GM19372 (cell line): ENCODE results near the gene KDM3A.

ENCODE experiments used
- ATAC-seq: cut with Tn5 transposase; IDR thresholded peaks from one replicate; pipeline ENCODE4 v1.9.1; 2021; ENCODE audit warnings: mild to moderate bottlenecking, low read depth, moderate library complexity; ENCODE audit not compliant: unreplicated experiment

KDM3A gene

DNA sequence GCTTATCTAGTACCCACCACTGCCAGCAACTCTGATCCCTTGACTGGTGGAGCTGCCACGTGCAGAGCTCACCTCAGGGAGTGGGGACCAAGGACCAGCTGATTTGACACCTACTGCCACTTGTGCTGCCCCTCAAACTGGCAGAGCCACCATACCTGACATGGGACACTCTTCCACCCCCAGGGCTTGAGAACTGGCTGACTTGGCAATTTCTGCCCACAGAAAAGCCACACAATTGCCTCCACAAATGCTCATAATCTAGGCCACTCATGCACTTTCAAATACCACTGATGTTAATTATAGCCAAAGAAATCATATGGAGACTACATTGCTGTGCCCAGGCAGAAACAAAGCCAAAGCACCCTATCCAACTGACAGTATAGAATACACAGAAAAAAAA lies 11.8 kb upstream of the KDM3A start:
- no peak for ATAC-seq

DNA sequence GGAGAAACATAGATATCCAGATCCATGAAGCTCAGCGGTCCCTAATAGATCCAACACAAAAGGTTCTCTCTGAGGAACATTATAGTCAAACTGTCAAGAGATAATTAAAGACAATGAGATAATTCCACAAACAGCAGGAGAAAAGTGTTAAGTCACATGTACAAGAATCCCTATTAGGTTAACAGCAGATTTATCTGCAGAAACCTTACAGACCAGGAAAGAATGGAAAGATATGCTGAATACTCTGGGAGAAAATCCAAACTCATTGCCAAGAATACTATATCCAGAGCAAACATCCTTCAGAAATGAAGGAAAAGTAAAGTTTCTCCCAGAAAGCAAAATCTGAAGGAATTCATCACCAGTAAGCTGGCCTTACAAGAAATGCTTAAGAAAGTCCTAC lies 10.8 kb upstream of the KDM3A start:
- no peak for ATAC-seq

DNA sequence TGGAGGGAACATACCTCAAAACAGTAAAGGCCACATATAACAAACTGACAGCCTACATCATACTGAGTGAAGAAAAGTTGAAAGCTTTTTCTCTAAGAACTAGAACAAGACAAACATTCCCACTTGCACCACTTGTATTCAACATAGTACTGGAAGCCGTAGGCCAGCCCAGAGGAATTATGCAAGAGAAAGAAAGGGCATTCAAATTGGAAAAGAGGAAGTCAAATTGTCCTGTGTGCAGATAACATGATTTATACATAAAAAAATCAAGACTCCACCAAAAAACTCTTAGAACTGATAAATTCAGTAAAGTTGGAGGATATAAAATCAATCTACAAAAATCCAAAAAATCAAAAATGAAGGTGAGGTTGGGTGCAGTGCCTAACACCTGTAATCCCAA lies 8.0 kb upstream of the KDM3A start:
- ATAC-seq = no peak

DNA sequence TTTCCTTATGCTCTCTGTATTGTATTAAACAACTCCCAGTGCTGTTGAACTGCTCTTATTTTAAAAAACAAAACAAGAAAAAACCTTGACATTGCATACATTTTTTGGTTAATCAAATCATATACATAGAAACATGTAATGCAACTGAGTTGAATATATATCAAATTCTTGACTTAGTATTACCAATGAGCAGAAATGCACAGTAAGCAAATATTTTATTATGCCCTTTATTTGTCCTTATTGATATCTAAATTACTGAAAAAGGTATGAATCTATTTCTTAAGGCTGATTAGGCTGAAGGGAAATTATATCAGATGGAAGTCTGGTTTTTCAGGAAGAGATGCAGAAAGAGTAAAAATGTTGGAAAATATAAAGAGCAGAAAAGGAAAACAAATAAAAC lies 6.9 kb upstream of the KDM3A start:
- ATAC-seq = no peak

DNA sequence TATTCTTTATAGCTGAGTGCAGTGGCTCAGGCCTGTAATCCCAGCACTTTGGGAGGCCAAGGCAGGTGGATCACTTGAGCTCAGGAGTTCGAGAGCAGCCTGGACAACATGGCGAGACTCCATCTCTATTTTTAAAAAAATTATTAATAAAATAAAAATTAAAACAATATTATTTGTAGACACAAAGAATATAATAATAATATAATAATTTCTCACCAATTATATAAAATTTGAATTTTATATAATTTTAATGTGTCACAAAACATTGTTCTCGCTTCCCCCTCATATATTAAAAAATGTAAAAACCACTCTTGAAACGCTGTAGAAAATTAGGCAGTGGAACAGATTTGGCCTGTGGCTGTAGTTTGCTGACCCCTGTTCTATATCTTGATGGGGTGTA lies 5.6 kb upstream of the KDM3A start:
- ATAC-seq = no peak

DNA sequence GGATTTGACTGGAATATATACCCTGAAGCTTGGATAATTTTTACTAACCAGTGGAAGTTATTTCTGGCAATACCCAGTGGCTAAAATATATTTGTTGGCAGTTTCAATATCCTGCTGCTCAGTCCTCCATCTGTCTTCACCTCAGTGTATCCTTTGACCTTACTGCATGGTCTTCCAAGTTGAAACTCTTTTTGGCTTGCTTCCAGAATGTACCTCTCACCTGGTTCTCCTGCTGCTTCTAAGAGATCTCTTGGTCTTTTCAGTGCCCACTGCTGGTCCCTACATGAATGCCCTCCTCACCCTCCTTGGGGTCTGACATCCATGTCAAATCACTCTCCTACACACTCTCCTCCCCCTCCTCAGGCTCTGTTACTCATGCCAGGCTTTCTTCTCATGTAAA lies 4.8 kb upstream of the KDM3A start:
- ATAC-seq = no peak

DNA sequence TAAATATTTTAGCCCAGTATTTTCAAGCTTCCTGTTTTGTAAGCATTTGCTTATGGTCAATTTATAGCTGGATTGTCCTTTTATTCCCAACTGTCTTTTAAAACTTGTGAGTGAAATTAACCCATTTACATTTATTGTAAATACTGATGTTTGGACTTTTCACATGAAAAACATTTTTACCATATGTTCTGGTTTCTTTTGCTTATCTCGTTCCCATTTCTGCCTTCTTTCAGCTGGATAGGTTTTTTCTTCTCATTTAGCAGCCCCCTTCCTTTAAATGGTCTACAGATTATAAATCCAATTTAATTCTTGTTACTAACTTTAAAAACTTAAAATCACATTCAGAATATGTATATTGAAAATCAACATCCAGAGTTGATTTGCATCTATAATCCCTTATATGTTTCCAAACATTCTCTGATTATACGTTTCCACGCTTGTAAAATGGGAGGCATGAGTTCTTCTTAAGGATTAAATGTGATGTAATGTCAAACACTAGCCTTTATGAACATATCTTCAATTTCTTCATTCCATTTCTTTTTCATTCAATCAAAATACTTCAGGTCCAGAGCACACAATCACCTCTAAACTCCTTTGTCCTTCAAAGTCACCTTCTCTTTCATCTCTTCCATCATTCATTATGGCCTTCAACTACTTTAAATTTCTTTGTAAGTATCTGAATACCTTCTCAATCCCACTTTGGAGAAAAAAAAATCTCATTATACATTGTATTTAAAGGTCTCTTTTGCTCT lies 1.1 kb upstream of the KDM3A start:
- no peak for ATAC-seq

DNA sequence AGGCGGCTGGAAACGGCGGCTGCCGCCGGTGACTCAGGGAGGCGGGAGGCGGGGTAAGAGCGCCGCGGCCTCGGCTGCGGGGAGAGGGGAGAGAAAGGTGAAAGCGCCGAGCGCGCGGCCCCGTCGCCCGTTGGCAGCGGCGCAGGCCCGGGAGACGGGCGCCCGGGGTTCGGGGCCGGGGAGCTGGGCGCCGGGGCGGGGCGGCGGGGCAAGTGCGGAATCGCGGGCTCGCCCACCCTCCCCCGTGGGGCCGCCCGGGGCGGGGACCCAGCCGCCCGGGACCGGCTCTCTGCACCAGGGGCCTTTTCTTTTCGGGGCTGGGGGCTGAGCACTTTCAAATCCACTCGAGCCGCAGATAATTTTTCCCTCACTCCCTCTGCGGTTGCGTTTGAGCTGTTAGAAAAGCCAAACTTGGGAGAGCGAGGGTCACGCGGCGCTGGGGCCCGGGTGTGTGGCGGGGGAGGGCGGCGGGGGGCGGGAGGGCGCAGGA lies 266 bp downstream of the KDM3A start:
- ATAC-seq = no peak

DNA sequence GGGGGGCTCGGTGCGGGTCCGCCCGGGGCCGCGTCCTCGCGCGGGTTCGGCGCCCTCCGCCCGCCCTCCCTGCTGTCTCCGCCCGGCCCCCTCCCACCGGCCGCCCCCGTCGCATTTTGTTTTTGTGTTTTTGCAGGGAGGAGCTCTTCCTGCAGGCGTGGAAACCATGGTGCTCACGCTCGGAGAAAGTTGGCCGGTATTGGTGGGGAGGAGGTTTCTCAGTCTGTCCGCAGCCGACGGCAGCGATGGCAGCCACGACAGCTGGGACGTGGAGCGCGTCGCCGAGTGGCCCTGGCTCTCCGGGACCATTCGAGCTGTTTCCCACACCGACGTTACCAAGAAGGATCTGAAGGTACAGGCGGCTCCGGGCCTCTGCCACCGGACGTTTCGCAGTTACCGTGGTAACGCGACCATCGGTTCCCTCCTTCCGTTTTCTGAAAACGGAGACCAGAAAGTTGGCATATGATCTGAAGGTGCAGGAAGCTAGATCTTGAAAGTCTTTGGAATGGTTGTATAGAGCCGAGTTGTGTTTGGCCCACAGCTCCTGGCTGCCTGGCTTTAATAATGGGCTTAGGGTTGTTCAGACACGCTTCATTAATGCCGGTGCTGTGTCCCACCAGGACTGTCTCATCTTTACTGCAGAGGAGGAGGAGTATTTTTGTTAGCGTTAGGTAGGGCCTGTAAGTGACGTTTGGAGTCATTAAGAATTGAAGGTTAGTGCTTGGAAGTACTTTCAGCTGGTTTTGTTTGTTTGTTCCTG lies 891 bp downstream of the KDM3A start:
- ATAC-seq = no peak

DNA sequence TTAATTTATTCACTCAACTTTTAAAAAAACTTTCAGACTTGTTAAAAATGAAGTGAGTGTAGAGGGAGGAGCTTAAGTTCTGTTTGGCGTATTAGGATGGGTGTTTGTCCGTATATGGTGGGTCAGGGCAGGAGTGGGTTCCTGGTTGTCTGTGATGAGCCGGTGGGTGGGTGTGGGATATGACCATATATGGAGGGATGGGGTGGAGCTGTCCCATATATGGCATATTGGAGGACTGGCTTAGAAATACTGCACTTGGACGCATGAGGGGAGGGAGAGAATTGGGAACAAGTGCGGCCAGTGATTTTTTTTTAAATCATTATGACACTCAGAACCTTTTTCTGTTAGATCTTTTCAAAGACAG lies 1.5 kb downstream of the KDM3A start:
- peak; percentile 48 for ATAC-seq

DNA sequence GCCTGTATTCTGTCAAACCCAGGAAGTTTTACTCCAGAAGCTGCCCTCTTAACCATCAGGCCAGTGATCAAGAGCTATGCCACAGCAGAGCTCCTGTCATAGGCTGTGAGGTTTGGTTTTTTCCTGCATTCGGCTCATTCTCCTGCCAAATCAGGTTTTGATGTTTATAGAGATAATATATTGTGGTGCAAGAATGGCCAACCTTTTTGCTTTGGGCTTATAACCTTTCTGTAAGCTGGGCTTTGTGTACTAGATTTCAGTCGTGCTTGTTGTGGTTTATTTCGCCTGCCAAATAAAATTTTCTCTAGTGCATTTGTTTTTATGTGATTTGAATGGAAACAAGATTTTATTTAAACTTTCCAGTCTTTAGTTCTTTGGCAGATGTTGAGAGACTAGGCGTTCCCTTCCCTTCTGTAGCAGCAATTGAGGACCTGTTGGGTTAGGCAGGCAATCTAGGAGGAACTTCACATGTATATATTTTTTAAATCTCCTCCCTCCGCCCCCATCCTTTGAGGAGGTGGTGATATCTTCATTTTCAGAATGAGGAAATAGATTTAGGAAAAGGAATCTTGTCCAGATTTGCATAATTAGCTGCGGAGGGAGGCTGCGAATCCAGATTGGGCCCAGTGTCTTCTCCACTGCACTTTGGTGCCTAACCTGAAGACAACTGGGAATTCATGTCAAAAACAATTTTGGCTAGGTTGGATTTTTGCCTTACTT lies 2.6 kb downstream of the KDM3A start:
- no peak for ATAC-seq

DNA sequence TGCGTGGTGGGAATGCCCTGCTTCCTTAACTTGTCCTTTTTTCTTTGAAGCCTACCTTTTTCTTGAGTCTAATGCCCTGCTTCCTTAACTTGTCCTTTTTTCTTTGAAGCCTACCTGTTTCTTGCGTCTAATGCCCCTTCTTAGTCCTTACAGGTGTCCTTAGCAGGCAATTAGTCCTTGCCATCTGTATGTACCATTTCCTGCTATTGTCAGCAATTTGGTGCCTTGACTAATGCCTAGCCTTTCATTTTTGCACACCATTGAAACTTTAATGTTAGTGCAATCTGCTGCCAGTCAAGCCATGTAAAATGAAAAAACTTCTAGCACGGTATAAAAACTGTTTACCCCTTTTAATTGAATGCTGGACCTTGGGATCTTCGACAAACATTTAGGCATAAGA lies 4.3 kb downstream of the KDM3A start:
- no peak for ATAC-seq

DNA sequence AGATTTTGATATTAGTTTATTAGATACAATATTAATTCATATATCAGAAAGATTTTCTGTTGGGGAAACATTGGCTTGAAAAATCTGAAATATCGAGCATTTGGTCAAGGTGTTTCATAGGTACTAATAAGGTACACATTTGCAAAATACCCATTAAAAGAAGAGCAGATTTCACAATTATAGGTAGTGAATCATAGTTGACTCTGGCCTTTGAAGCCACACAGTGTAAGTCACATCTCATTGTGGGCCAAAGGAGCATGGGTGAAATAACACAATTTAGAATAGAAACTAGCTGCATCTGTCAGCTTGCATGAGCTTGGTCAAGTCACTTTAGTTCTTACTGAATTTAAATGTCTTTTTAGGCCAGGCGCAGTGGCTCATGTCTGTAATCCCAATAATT lies 4.9 kb downstream of the KDM3A start:
- no peak for ATAC-seq

DNA sequence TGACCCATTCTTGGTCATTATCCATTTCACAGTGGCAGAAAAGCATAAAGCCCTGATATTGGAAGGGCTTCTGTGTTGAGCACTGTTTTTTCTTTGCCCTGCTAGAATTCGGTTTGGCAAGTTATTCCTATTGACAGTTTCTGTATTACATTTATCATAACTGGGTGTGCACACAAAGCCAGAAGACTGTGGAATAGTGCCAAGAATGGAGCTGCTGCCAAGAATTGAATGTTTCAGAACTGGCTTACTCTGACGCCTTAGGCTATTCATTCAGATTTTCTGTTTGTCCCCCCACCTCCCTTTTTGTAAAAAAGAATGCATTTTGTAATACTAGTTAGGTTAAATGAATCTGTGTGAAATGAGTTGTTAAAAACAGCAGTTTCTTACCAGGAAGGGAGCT lies 12.7 kb downstream of the KDM3A start:
- ATAC-seq = no peak

DNA sequence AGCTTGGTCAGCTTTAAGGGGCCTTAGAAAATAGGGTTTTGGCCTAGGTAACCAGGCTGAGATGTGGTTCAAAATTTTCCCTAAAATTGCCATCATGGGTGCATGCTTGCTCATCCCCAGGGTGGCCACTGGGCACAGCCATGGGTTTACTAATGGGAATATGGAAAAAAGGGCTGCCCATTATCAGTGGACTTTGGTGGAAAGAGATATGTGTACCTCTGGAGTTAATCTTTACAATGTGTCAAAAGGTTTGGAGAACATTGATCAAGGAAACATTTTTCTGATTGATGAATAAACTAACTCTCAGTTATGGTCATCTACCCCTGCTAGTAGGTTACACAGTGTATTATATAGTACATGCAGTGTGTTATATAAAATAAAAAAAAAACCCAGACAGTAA lies 13.1 kb downstream of the KDM3A start:
- no peak for ATAC-seq

DNA sequence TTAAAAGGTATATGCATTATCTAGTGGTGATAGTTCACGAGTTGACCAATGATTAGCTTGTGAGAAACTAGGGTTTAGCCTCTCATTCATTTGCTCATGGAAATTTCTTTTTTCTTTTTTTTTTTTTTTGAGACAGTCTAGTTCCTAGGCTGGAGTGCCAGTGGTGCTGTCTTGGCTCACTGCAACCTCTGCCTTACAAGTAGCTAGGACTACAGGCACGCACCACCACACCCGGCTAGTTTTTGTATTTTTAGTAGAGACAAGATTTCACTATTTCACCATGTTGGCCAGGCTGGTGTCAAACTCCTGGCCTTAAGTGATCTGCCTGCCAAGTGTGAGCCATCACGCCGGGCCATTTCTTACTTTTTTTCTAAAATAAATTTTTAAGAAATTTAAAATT lies 14.0 kb downstream of the KDM3A start:
- ATAC-seq = no peak

DNA sequence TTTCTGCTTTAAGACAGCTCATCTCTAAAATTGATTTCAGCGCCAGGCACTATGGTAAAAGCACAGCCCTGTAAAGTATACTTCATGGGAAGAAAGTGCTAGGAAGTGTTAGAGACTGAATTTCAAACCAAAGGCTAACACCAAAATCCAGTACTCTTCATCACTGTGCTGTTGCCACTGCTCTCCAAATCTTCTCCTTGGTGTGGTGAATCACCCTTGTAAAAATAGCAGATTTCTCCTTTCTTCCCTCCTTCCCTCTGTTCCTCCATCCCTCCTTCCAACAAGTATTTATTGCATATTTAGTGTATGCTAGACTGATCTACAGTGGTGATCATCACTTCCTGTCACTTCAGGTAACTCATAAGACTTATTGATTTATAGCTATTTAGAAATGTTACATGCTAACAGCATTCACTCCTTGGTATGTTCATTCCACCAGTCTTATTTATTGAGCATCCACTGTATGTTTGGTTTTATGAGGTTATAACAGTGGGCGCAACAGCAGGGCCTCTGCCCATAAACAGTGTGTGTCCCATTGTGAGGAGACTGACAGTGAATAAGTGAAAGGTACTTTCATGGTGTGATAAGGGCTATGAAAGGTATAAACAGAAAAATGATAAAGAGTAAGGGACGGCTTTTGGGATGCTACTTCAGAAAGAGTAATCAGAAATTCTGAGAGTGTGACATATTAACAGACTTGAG lies 20.0 kb downstream of the KDM3A start:
- ATAC-seq = no peak

DNA sequence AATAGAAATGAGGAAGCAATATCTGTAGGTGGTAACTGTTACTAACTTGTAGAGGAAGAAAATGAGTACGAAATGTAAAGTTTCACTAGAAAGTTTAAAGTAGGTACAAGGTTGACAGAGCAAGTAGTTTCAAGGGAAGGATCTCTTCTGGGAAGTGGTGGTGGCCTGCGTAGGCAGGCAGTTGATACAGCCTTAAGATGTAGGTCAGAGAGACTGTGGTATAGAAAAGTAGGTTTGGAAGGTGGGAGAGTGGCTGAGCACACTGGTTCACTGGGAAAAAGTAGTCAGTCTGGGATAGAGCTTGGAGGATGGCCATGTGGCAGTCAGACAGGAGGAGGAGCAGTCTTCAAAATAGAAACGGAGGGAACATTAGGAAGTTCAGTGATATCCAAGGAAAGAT lies 23.5 kb downstream of the KDM3A start:
- ATAC-seq = no peak

DNA sequence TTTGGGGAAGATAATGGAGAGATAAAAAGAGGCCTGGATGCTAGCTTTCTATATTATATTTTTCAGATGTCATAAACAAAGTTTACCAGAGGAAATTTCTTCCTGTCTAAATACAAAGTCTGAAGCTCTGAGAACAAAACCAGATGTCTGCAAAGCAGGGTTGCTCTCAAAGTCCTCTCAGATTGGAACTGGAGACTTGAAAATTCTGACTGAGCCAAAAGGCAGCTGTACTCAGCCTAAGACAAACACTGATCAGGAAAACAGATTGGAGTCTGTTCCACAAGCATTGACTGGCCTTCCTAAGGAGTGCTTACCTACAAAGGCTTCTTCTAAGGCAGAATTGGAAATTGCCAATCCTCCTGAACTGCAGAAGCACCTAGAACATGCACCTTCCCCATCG lies 25.1 kb downstream of the KDM3A start:
- no peak for ATAC-seq

DNA sequence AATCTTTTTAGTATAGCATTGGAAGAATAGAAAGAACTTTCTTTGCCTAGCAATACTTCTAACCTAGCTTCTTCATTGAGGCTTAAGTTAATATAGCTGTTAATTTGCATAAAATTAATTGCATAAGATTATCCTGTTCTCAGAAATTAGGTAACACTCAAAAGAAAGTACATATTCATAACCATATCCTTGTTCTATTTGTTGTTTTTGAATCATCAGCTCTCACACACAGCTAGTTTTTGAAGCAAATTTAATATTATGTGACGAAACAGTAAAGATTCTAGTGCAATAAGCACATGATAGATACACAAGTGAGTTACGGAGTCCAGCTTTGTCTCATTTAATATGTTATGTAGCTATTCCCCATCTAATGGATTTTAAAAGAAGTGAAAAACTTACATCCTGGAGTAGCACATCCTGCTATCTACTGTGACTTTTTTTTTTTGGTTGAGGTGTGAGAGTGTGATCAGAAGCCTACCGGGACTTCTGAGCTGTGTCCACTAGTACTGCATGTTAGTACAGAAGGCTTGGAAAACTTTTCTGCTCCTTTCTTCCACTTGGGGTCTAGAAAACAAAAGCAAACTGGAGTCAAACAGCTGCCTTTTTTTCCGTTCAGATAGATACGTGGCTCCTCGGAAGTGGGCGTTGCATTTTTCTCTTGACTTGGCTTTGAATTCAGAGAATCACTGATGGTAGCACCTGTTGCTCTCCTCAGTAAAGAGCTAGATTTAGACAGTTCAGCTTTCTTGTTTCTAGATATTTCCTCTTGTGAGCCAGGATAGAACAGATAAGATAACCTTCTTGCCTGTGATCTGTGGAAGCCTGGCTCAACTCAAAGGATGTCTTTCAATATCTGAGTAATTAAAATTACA lies 27.2 kb downstream of the KDM3A start:
- no peak for ATAC-seq
